ENCODE measurements around the gene ZFYVE16. TPM values are rescaled to one million over a fixed set of nuclear protein-coding genes. Genes with fewer than 3 reads are reported as not detected.
"Not testable (repeated sequence)": the region's sequence is repeated elsewhere in the genome, so short reads cannot be mapped to it uniquely, and the experiment has no call there.

The ZFYVE16 gene
- total RNA-seq, 1 experiment from 2014 or later, result 21.9 TPM

GRCh38 chr5:80391267-80391666 is 16.6 kb upstream of the ZFYVE16 start:
- not testable (repeated sequence) for H3K18ac ChIP-seq (ENCODE audit: insufficient read length, low read depth, low read length); H3K27ac Mint-ChIP-seq; H2BK120ac ChIP-seq (ENCODE audit: low read depth, low read length, poor library complexity, severe bottlenecking); H2BK15ac ChIP-seq (ENCODE audit: low read depth, low read length); H2AFZ ChIP-seq (ENCODE audit: low read length); H3K79me2 ChIP-seq (ENCODE audit: insufficient read depth, low read length); H2BK12ac ChIP-seq (ENCODE audit: insufficient read length, low read depth, low read length); H3K4me1 ChIP-seq (ENCODE audit: insufficient read depth, low read length); H3K4ac ChIP-seq (ENCODE audit: low read depth, low read length); H2AK5ac ChIP-seq (ENCODE audit: insufficient read length, low read length); H4K8ac ChIP-seq (replicated peaks; ENCODE audit: insufficient read length, low read depth, low read length); H3K23me2 ChIP-seq (ENCODE audit: insufficient read length, low read depth, low read length, poor library complexity, severe bottlenecking); DNase-seq; H3K23ac ChIP-seq (ENCODE audit: insufficient read length, low read depth, low read length); H2BK5ac ChIP-seq (ENCODE audit: insufficient read length, low read length); H3K56ac ChIP-seq (ENCODE audit: insufficient read length, low read depth, low read length); H3K36me3 Mint-ChIP-seq (ENCODE audit: insufficient read depth in 1 of 3, low read depth in 3 of 3); H3K14ac ChIP-seq (ENCODE audit: insufficient read depth, low read length); H4K91ac ChIP-seq (ENCODE audit: insufficient read length, low read depth, low read length); H4K5ac ChIP-seq (ENCODE audit: insufficient read length, low read depth, low read length); H3T11ph ChIP-seq (ENCODE audit: low read length); H4K20me1 ChIP-seq (ENCODE audit: control insufficient read depth, insufficient read depth, insufficient read length); H2BK20ac ChIP-seq (ENCODE audit: low read depth, low read length, poor library complexity, severe bottlenecking); H3K27ac ChIP-seq (ENCODE audit: insufficient read length, low read depth, low read length); H3K27me3 ChIP-seq (ENCODE audit: insufficient read depth, low read length); H3K4me2 ChIP-seq (ENCODE audit: insufficient read depth, insufficient read length, low read length); H3K79me1 ChIP-seq (ENCODE audit: insufficient read depth, low read depth, low read length, poor library complexity, severe bottlenecking); H3K9ac ChIP-seq (ENCODE audit: extremely low read depth, insufficient read length, low read length); H3K9me3 ChIP-seq (ENCODE audit: control insufficient read depth, low read depth, low read length); H3K4me3 Mint-ChIP-seq; H3K27me3 Mint-ChIP-seq (ENCODE audit: low read depth)
- peaks cover 0 to 12% of the 10 kb centered on the region in 2 experiments; a peak in 3 of 5 replicates for H3K9me3 Mint-ChIP-seq
- H3K4me1 Mint-ChIP-seq, result peaks cover 14 to 16% of the 10 kb centered on the region in 2 experiments

All from H9 (cell line).